ENCODE results near the gene ROBO3. TPM values are rescaled to one million over a fixed set of nuclear protein-coding genes. Genes with fewer than 3 reads are reported as not detected.

Gene ROBO3, protein sequence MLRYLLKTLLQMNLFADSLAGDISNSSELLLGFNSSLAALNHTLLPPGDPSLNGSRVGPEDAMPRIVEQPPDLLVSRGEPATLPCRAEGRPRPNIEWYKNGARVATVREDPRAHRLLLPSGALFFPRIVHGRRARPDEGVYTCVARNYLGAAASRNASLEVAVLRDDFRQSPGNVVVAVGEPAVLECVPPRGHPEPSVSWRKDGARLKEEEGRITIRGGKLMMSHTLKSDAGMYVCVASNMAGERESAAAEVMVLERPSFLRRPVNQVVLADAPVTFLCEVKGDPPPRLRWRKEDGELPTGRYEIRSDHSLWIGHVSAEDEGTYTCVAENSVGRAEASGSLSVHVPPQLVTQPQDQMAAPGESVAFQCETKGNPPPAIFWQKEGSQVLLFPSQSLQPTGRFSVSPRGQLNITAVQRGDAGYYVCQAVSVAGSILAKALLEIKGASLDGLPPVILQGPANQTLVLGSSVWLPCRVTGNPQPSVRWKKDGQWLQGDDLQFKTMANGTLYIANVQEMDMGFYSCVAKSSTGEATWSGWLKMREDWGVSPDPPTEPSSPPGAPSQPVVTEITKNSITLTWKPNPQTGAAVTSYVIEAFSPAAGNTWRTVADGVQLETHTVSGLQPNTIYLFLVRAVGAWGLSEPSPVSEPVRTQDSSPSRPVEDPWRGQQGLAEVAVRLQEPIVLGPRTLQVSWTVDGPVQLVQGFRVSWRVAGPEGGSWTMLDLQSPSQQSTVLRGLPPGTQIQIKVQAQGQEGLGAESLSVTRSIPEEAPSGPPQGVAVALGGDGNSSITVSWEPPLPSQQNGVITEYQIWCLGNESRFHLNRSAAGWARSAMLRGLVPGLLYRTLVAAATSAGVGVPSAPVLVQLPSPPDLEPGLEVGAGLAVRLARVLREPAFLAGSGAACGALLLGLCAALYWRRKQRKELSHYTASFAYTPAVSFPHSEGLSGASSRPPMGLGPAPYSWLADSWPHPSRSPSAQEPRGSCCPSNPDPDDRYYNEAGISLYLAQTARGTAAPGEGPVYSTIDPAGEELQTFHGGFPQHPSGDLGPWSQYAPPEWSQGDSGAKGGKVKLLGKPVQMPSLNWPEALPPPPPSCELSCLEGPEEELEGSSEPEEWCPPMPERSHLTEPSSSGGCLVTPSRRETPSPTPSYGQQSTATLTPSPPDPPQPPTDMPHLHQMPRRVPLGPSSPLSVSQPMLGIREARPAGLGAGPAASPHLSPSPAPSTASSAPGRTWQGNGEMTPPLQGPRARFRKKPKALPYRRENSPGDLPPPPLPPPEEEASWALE (N-terminal part only)
- 10 to 100 TPM; 18.0 to 30.6 TPM for total RNA-seq

- WGBS, result 2% methylated on average over 53 of the region's 53 CpGs
- Histone ChIP-seq H3K4me3 (no peak within 1 kb of the TSS), H3K4me1 (replicated peaks) (peaks cover 13% of the 10 kb centered on the region), H3K27ac (no peak within 1 kb of the TSS), H3K27me3 (replicated peaks; ENCODE audit: insufficient read depth) (peaks cover 33% of the 10 kb centered on the region), H3K9me3 (no peaks in the 10 kb centered on the region), H3K36me3 (no peaks in the 10 kb centered on the region)
- DNase-seq (ENCODE audit: low spot score), result no peak
- TF ChIP-seq POLR2AphosphoS5 (IDR thresholded peaks at IDR 0.05), result no peak
- TF ChIP-seq CTCF (IDR thresholded peaks at IDR 0.05), result no peak
- TF ChIP-seq POLR2A (IDR thresholded peaks at IDR 0.05), result no peak
- intact Hi-C loops (cut with DNase I), result no loop called here
These were observed at the start of gene ROBO3 for GRCh38 chr11:124865181-124865901. TSS of gene ROBO3 (plus strand) at chr11:124865432. CDS start at chr11:124865578, 146 bp downstream.

DNA sequence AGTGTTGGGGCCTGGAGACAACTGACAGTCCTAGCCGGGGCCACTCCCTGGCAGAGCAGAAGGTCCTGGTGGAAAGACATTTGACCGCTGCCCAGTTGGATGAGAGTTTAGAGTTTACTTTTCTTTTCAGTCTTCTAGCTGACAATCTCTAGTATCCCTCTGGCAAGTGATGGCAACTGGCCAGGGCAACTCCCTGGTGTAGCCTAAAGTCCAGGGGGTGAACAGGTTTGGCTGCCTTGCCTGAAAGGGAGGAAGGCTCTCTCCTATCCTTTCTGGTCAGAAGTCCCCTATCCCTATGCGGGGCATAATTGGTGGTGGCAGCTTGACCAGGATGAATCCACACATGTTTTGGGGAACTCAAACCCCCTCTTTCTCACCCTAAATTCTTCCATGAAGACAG lies 48.2 kb upstream of the ROBO3 start:
- Histone ChIP-seq H3K4me1 (replicated peaks) (no peaks in the 10 kb centered on the region), H3K36me3 (no peaks in the 10 kb centered on the region), H3K27ac (no peak overlapping the region), H3K9me3 (no peaks in the 10 kb centered on the region), H3K4me3 (no peak overlapping the region), H3K27me3 (replicated peaks; ENCODE audit: insufficient read depth) (no peaks in the 10 kb centered on the region)
- no peak for TF ChIP-seq CTCF (IDR thresholded peaks at IDR 0.05)
- TF ChIP-seq POLR2AphosphoS5 (IDR thresholded peaks at IDR 0.05), result no peak
- TF ChIP-seq POLR2A (IDR thresholded peaks at IDR 0.05), result no peak
- DNase-seq (ENCODE audit: low spot score), result no peak
- intact Hi-C loops (cut with DNase I), result no loop called here
- 79% methylated on average over 3 of the region's 3 CpGs for WGBS

DNA sequence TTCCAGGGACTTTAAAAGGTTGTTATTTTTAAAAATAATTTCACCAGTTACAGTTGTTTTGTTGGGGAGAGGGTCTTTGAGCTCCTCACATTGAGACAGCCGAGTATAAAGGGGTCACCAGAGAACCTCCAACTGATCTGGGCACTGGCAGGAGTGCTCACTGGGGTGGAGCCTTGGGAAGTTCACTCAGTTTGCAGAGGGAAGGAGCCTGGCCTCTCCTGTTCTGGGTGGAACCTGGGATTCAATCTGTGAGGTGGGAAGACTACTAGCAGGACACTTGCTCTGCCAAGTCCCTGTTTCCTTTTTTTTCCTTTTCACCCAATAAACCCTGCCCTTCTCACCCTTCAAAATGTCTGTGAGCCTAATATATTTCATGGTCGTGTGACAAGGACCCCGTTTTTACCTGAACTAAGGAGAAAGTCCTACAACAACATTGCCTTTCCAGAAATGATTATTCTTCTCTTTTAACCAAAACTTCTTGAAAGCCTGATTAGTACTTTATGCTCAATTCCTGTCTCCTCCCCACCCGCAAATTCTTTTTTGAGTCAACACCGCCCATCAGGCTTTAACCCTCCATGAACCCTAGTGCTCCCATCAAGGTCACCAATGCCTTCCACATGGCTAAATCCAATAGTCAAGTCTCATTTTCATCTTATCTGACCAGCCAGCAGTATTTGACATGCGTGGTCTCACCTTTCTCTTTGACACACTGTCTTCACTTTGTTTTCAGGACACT lies 43.1 kb upstream of the ROBO3 start:
- Histone ChIP-seq H3K4me1 (replicated peaks) (no peaks in the 10 kb centered on the region), H3K36me3 (no peaks in the 10 kb centered on the region), H3K27me3 (replicated peaks; ENCODE audit: insufficient read depth) (no peaks in the 10 kb centered on the region), H3K27ac (no peak overlapping the region), H3K9me3 (no peaks in the 10 kb centered on the region), H3K4me3 (no peak overlapping the region)
- no peak for DNase-seq (ENCODE audit: low spot score)
- intact Hi-C loops (cut with DNase I), result no loop called here
- TF ChIP-seq POLR2A (IDR thresholded peaks at IDR 0.05) (no peak), CTCF (IDR thresholded peaks at IDR 0.05) (no peak), POLR2AphosphoS5 (IDR thresholded peaks at IDR 0.05) (no peak)
- 72% methylated on average over 6 of the region's 6 CpGs for WGBS
